Suprapubic skin (tissue), 4 donors: ENCODE measurements around the gene CRABP1. TPM values are rescaled to one million over a fixed set of nuclear protein-coding genes. Genes with fewer than 3 reads are reported as not detected.
A peak's percentile ranks its signal among the peaks of the same experiment; 100 is the strongest.

Experiments
- DNase-seq, 2 donors: peaks; one replicate each; pipeline ENCODE4 v3.0.0-alpha.2; 2019; ENCODE audit warnings: low spot score in 2 of 2
- H3K27ac ChIP-seq: fragments of 200-600 bp; sonication (generic); one replicate; pipeline ENCODE4 v1.5.1; 2019
- H3K27me3 ChIP-seq: fragments of 200-600 bp; sonication (generic); one replicate; pipeline ENCODE4 v1.5.1; 2019
- H3K36me3 ChIP-seq: fragments of 200-600 bp; sonication (generic); one replicate; pipeline ENCODE4 v1.5.1; 2019
- H3K4me1 ChIP-seq: fragments of 200-600 bp; sonication (generic); one replicate; pipeline ENCODE4 v1.5.1; 2019
- H3K4me3 ChIP-seq: fragments of 200-600 bp; sonication (generic); one replicate; pipeline ENCODE4 v1.5.1; 2019; ENCODE audit warnings: mild to moderate bottlenecking
- H3K9me3 ChIP-seq: fragments of 200-600 bp; sonication (generic); one replicate; pipeline ENCODE4 v1.5.1; 2019
- EP300 ChIP-seq: sonication (generic); formaldehyde crosslinking; IDR thresholded peaks from one replicate; pipeline ENCODE4 v1.6.1; 2017; ENCODE audit warnings: antibody characterized with exemption
- POLR2A ChIP-seq, 2 donors: fragments of 450-650 bp; IDR thresholded peaks; one replicate each; pipeline ENCODE4 v1.6.1; 2017; ENCODE audit warnings: antibody characterized with exemption in 2 of 2, mild to moderate bottlenecking in 2 of 2, moderate library complexity in 2 of 2
- POLR2AphosphoS5 ChIP-seq, 3 donors: sonication (generic); formaldehyde crosslinking; IDR thresholded peaks; one replicate each; pipeline ENCODE4 v1.6.1; 2017; ENCODE audit warnings: antibody characterized with exemption in 3 of 3
- WGBS: methylation state at CpG from one replicate; pipeline ENCODE4 v1.1.5; 2018; 5-methylcytosine and 5-hydroxymethylcytosine counted together
- total RNA-seq, 4 donors: library from RNA; depleted of rRNA; stranded (reverse); fragments of >200 nt; gene quantifications; one replicate each; pipeline ENCODE4 v1.1.0, GENCODE V29; 2016
- TF ChIP-seq, protein P1 (sequence below), 2 donors: fragments of 200-600 bp in 1 of 2; fragments of 450-650 bp in 1 of 2; sonication (generic) in 1 of 2; IDR thresholded peaks; one replicate each; pipeline ENCODE4 v1.5.1; 2016 to 2019; ENCODE audit warnings: antibody characterized with exemption in 2 of 2, mild to moderate bottlenecking in 1 of 2, moderate library complexity in 1 of 2

CRABP1 gene
- total RNA-seq, 4 donors from 2014 or later, result 2.6 to 8.7 (median 8.5) TPM; not detected in 1

DNA sequence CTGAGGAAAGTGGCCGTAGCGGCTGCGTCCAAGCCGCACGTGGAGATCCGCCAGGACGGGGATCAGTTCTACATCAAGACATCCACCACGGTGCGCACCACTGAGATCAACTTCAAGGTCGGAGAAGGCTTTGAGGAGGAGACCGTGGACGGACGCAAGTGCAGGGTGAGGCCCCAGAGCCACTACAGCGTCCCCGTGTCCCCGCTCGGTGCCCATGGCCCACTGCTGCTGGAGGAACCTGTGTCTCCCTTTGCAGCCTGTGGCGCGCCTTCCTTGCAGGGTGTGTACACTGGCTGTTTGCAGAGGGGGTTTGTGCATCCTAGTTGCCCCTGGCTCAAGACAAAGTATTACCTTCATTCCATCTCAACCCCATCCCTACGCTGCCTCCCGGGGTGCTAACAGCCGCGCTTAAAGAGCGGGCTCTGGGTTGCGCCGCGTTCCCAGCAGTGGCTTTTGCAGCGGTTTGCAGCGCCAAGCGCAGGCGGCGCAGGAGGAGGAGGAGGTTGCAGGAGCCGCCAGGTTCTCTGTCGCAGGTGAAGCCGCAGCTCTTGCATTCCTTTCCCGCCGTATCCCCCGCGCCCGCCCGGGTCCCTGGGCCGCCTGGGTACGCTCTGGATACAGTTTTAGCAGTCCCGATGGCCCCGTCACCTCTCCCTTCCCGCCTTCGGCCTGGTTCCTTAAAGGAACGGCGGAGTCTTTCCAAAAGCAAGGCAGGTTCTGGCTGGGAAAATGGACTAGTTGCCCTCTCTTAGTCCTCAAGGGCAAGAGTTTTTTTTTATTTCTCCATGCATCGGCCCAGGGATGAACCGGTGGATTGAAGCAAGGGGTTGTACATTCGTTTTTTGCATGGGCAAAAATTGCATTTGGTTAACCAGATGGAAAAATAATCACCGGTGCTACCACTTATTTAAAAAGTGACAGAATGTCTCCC is 1.2 kb downstream of the CRABP1 start:
- no peaks in the 10 kb centered on the region for H3K9me3 ChIP-seq
- peaks cover 18% of the 10 kb centered on the region for H3K4me1 ChIP-seq
- peak overlapping the region; percentile 34 for H3K4me3 ChIP-seq
- no peaks in the 10 kb centered on the region for H3K36me3 ChIP-seq
- H3K27me3 ChIP-seq, result peaks cover 71% of the 10 kb centered on the region
- H3K27ac ChIP-seq, result no peak overlapping the region
- 25% methylated on average over 23 of the region's 53 CpGs for WGBS
- TF ChIP-seq, protein P1, sequence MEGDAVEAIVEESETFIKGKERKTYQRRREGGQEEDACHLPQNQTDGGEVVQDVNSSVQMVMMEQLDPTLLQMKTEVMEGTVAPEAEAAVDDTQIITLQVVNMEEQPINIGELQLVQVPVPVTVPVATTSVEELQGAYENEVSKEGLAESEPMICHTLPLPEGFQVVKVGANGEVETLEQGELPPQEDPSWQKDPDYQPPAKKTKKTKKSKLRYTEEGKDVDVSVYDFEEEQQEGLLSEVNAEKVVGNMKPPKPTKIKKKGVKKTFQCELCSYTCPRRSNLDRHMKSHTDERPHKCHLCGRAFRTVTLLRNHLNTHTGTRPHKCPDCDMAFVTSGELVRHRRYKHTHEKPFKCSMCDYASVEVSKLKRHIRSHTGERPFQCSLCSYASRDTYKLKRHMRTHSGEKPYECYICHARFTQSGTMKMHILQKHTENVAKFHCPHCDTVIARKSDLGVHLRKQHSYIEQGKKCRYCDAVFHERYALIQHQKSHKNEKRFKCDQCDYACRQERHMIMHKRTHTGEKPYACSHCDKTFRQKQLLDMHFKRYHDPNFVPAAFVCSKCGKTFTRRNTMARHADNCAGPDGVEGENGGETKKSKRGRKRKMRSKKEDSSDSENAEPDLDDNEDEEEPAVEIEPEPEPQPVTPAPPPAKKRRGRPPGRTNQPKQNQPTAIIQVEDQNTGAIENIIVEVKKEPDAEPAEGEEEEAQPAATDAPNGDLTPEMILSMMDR (IDR thresholded peaks at IDR 0.05), result no peak
- TF ChIP-seq EP300 (no peak), POLR2AphosphoS5 (IDR thresholded peaks at IDR 0.05) (no peak), POLR2A (IDR thresholded peaks at IDR 0.05) (no peak)
- no peak for DNase-seq

DNA sequence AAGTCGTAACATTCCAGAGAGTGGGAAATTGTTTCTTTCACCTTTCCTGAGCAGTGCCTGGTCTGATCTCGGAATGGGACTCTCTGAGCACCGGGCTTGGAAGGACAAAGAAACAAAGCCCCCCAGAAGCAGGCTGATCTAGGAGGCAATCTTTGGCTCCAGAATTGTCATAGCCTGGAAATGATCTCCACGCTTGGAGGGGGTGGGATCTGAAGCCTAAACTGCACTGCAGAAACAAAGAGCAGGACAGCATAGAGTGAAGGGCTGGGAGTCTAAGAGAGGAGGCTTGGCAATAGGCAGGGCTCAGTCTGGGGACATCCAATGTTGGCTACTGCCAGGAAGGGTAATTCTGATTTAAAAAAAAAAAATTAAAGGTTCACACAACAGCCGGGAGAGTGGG is 1.9 kb downstream of the CRABP1 start:
- H3K4me3 ChIP-seq, result no peak overlapping the region
- no peaks in the 10 kb centered on the region for H3K9me3 ChIP-seq
- WGBS, result 67% methylated on average over 5 of the region's 5 CpGs
- no peak overlapping the region for H3K27ac ChIP-seq
- H3K27me3 ChIP-seq, result peaks cover 64% of the 10 kb centered on the region
- H3K36me3 ChIP-seq, result no peaks in the 10 kb centered on the region
- TF ChIP-seq POLR2AphosphoS5 (IDR thresholded peaks at IDR 0.05), result no peak
- no peak for TF ChIP-seq EP300
- TF ChIP-seq, protein P1 (IDR thresholded peaks at IDR 0.05), result no peak
- no peak for TF ChIP-seq POLR2A (IDR thresholded peaks at IDR 0.05)
- H3K4me1 ChIP-seq, result peaks cover 18% of the 10 kb centered on the region
- DNase-seq, result no peak

DNA sequence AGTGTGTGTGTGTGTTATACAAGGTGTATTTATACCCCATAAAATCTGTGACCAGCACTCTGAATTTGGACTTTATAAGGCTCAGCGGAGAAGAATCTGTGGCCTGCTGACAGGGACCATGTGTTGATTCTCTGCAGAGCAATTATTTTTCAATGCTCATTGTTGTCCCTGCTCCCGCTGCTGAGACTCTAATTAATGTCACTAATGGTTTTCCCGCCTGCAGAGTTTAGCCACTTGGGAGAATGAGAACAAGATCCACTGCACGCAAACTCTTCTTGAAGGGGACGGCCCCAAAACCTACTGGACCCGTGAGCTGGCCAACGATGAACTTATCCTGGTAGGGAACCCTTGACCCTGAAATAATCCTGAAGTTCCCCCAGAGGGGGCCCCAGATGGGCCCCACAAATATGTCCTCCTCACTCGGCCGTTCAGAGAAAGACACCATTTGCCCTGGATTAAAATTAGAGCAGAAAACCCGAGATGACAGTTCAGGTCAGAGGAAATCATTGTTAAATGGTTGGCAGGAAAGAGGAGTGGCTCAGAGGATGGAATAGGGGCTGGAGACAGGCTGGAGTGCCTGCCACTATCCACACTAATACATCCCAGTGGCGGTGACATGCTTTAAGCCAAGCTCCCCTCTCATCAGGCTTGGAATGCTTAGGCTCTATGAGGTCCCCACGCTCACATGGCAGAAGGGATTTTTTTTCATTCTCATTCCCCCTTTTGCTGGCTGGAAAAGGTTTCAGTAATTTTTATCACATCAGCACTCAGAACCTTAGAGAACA is 3.3 kb downstream of the CRABP1 start:
- peaks cover 26% of the 10 kb centered on the region for H3K4me1 ChIP-seq
- peaks cover 50% of the 10 kb centered on the region for H3K27me3 ChIP-seq
- H3K36me3 ChIP-seq, result no peaks in the 10 kb centered on the region
- TF ChIP-seq, protein P1 (IDR thresholded peaks at IDR 0.05), result no peak
- TF ChIP-seq POLR2AphosphoS5 (IDR thresholded peaks at IDR 0.05), result no peak
- TF ChIP-seq POLR2A (IDR thresholded peaks at IDR 0.05), result no peak
- TF ChIP-seq EP300, result no peak
- no peak overlapping the region for H3K4me3 ChIP-seq
- 74% methylated on average over 12 of the region's 12 CpGs for WGBS
- H3K27ac ChIP-seq, result no peak overlapping the region
- DNase-seq, result no peak
- no peaks in the 10 kb centered on the region for H3K9me3 ChIP-seq

DNA sequence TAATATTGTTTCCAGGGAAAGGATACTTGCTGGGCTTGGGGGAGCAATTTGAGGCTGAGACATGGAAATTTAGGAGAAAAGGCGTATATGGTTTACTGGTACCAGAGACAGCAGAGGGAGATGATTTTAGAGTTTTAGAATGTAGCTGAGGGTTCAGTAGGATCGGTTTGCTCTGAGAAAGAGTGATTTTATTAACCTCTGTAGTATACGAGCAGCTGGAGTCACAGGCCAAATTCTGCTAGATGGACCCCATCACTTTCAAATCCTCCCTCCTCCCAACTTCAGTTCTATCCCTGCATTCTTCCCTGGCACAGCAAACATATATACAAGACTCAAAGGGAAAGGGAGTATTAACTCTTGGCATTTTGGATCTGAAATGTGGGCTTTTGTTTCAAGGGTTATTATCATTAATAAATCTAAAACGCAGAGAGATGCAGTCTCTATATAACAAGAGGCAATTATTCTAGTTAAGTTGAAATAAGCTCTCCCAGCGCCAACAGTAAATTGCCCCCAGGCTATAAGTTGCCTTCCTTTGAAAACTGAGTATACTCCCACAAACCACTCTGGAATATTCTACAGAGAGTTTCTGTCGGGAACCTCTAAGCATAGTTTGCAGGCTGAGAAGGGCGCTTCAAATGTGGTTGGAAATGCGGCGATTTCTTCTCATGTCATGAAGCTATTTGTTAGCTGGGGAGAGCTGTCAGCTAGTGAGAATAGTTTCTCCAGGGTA is 5.4 kb downstream of the CRABP1 start:
- no peak overlapping the region for H3K4me3 ChIP-seq
- H3K9me3 ChIP-seq, result no peaks in the 10 kb centered on the region
- TF ChIP-seq, protein P1 (IDR thresholded peaks at IDR 0.05), result no peak
- no peak for TF ChIP-seq EP300
- no peak for TF ChIP-seq POLR2AphosphoS5 (IDR thresholded peaks at IDR 0.05)
- no peak for TF ChIP-seq POLR2A (IDR thresholded peaks at IDR 0.05)
- peaks cover 31% of the 10 kb centered on the region for H3K27me3 ChIP-seq
- DNase-seq, result no peak
- no peak overlapping the region for H3K27ac ChIP-seq
- H3K36me3 ChIP-seq, result no peaks in the 10 kb centered on the region
- H3K4me1 ChIP-seq, result peaks cover 19% of the 10 kb centered on the region
- WGBS, result 66% methylated on average over 9 of the region's 9 CpGs
